T1000 (cell line): Measurements from ENCODE around the gene ABCA3.
A peak's percentile ranks its signal among the peaks of the same experiment; 100 is the strongest.
"Not testable (repeated sequence)": the region's sequence is repeated elsewhere in the genome, so short reads cannot be mapped to it uniquely, and the experiment has no call there.

Experiments used
- DNase-seq: peaks from one replicate; lab custom pipeline; 2025; ENCODE audit warnings: mixed read lengths; lab: John Stamatoyannopoulos, UW

ABCA3 gene

DNA sequence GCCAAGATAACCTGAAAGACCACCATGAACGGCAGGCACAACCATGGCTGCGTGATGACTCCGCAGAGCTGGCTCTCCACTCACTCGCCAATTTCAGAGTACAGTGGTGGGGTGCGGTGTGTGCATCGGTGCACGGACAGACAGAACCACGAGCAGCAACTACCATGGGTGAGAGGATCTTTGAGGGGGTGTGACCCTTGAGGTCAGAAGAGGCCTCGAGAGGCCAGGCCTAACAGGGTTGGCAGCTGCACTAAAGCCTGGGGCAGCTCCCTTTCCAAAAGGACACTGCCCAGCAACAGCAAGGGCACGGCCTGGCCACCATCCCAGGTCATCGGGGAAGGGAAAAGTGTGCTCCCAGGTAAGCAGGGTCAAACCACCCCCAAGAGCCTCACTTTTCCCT lies 87.2 kb downstream of the ABCA3 start:
- no peak for DNase-seq

DNA sequence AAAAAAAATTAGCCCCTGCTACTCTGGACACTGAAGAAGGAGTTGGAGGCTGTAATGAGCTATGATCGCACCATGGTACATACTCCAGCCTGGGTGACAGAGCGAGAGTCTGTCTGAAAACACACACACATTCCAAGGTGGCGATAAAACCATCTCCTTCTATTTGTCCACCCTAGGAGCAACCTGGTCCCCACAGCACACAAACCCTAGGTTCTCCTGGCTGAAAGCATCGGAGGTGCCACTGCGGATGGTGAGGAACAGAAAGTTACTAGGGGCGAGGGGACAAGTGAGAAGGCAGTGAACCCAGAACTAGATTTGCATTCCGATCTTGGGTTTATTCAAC lies 87.8 kb downstream of the ABCA3 start:
- no peak for DNase-seq

DNA sequence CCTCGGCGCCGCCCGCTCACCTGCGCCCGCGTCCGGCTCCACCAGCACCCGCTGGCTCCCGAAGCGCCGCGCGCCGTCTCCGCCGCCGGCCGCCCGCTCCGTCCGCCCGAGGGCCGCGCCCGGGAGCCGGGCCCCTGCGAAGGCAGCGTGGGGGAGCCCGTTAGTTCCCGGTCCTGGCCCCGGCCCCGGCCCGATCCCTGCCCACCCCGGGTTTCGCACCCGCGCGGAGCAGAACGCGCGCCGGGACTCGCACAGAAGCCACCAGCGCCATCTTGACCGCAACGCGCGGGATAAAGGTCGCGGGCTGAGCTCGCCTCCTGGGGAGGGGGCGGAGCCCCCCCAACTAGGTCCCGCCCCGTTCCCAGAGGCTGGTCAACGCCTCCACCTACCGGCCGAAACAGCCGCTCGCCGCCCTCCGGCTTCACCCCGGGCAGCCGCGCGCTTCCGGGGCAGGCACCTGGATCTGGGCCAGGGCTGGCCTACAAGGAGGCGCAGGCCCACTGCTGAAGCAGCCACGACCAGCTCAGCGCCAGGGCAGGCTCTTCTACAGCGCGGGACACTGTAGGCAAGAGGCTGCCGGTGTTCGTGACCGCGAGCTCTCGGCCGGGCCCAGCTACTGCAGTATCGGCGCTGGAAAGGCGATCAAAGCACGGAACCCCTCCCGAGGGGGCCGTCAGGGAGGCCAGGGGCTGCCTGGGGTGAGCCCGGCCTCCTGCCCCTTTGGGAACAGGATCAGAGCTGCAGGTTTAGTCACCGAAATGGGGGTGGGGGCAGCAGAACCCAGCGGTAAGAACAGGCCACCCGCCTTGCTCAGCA lies 89.0 kb downstream of the ABCA3 start, which contains the start of gene ECI1:
TSS of gene ECI1 (minus strand) at position 292 of the 816 bp plus-strand sequence. CDS start at position 271, 21 bp downstream.
- DNase-seq, result peak; percentile 96

DNA sequence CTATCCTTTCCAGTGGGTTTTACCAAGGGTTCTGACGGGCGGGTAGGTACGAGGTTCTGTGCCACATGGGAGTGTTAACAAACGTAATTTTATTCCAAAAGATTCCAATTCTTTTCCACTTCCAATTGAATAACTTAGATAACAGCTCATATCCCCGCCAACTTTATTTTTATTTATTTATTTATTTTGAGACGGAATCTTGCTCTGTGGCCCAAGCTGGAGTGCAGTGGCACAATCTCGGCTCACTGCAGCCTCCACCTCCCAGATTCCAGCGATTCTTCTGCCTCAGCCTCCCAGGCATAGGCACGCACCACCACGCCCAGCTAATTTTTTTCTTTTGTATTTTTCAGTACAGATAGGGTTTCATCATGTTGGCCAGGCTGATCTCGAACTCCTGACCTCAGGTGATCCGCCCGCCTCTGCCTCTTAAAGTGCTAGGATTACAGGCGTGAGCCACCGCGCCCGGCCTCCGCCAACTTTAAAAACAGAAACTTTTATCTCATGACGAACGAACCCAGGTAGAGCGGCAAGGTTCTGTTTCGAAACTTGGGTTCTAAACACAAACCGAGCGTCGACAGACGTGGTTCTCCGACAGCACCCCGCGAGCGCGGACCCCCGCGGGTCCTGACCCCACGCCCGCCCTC lies 89.8 kb downstream of the ABCA3 start:
- no peak for DNase-seq

DNA sequence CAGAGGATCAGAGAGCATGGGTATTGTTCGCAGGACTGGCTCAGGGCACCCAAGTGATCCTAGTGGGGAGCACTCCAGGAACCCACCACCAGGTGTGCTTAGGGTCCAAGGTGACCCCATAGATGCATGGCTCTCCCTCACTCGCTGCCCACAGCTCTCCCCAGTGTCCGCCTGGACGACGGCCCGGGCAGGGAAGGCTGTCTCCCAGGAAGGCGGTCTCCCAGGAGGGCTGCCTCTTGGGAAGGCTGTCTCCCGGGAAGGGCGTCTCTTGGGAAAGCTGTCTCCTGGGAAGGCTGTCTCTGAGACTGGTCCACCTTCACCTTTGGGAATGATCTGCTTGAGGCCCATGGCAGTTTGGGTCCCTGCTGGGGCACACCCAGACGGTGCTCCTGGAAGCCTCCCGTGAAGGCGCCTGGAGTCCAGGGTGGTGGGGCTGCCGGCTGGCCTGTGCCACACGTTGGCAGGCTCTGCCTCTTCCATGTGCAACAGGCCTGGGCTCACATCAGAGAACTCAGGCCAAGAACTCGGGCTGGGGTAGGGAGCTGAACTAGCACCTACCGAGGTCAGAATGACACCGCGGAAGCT lies 94.1 kb downstream of the ABCA3 start:
- DNase-seq, result no peak

DNA sequence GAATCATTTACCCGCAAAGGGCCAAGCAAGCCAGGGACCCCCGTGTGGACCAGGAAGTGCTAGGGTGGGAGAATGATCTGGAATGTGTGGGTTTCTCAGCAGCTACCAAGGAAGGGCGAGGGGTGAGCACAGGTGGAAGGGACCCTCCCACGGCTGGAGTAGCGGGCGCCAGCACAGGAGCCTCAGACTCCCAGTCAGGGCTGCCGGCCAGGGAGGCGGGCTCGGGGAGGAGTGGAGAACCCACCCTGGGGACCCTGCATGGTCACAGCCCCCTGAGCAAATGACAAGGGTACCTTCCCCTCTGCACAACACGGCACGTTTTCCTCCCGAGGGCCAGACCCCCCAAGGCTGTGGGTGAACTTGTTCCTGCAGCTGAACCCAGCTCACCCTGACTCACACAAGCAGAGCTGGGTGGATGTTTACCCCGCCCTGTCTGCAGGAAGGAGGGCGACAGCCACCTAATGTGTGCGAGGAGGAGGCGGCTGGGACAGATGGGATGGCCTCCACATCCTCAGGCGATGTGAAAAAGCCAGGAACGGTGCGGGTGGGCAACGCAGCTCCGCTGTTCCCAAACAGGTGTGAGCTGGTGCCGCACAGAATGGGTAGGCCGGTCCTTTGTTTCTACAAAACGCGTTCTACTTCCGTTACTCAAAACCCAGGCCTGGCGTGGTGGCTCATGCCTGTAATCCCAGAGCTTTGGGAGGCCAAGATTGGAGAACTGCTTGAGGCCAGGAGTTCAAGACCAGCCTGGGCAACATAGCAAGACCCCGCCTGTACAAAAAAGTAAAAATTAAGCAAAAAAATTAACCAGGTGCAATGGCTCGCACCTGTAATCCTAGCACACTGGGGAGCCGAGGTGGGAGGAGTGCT lies 95.4 kb downstream of the ABCA3 start:
- no peak for DNase-seq

DNA sequence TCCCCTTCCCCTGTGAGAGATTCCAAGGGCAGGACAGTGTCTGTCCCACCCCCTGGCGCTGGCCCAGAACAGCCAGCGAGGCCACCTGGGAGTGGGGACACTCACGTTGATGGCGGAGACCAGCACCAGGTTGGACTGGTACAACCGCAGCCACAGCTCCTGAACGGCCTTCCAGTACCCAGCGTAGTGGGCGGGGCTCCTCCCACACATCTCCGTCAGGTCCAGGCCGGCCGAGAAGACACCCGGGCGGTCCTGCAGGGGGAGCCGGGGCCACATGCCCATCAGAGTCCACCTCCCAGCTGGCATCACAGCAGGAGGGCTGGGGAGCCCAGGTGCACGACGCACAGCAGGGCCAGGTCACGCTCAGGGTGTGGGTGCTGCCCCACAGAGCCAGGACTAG lies 96.2 kb downstream of the ABCA3 start:
- no peak for DNase-seq

DNA sequence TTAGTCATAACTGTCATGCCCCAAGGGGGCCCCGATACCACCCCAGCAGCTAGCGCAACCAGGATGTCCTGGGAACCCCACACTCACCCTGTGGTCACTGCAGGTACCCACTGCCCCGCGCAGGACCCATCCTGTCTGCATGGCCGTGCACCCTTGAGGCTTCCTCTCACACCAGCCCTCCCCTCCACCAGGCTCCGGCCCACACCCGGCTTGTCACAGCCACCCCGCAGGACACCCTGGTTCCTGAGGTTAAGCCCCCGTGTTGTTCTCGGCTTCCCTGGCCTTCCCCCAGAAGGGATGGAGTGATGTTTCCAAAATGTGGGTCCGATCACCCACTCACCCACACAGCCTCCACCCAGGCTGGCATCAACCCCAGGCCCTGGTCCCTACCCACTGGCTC lies 96.7 kb downstream of the ABCA3 start:
- no peak for DNase-seq

DNA sequence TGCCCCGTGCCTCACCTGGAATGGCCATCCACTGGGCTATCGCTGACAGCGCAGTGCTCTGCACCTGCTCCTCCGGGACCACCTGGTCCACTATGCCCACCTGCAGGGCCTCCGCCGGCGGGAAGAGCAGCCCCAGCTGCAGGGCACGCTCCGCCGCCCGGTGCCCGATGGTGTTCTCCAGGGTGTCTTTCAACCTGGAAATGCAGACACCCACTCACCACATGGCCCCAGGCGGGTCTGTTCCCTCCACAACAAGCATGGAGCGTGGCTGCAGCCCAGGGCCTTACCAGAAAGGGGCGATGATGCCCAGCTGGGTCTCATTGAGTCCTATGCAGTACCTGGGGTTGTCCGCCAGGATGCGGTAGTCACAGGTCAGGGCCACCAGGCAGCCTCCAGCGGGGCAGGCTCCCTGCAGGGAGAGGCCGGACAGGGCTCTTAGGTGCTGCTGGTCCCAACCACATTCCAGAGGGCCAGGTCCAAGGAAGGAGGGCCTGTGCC lies 97.4 kb downstream of the ABCA3 start:
- no peak for DNase-seq

DNA sequence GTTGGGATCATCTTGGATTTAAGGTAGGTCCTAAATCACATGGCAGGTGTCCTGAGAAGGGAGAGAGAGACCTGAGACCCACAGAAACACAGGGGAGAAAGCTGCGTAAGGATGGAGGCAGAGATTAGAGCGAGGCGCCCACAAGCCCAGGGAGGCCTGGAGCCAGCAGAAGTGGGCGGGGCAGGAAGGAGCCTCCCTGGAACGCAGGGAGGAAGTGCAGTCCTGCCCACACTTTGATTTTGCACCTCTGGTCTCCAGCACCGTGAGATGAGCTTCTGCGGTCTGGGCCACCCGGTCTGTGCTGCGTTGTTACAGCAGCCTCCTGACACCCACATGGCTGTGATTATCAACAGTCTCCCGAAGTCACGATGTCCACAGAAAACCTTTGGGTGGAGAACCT lies 97.9 kb downstream of the ABCA3 start:
- DNase-seq, result no peak

DNA sequence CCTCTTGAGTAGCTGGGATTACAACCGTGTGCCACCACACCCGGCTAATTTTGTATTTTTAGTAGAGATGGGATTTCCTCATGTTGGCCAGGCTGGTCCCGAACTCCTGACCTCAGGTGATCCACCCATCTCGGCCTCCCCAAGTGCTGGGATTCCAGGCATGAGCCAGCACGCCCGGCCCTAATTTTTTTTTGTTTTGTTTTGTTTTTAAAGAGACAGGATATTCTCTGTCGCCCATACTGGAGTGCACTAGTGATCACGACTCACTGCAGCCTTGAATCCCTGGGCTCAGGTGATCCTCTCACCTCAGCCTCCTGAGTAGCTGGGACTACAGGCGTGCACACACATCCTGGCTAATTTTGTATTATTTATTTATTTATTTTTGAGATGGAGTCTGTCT lies 100.2 kb downstream of the ABCA3 start:
- DNase-seq, result not testable (repeated sequence)

DNA sequence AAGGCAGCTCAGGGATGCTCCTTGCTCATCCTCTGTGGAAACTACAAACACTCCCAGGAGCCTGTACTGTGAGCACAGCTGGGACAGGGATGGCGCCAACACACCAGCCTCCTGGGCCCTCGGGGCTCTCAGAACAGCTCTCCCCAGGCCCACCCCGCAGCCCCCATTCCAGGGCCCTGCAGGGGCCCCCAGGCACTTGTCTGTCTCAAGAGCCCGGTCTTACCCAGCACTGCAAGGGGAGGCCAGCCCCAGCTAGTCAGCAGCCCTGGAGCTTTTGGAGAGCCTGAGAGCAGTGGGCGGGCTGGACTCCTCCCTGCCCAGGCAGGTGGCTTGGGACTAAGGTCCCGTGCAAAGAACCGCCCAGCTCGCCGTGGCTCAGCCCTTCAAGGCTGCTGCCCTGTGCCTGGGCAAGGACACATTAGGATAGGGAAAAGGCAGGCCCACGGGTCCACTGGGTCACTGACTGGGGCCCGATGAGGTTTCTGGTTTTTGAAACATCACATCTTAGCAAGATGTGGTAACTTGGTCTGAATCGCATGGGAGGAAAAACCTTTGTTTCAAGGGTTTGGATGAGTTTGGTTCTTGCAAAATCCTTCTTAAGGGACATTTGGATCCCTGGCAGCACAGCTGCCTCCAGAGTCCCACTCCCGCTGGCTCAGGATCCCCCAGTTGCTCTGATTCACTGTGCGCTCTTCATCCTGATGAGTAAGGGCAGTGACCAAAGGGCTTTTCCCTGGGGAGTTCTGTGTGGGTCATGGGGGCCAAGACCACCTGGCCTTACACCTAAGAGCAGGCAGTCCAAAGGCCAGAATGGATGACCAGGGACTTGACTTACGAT lies 101.5 kb downstream of the ABCA3 start:
- DNase-seq, result no peak

DNA sequence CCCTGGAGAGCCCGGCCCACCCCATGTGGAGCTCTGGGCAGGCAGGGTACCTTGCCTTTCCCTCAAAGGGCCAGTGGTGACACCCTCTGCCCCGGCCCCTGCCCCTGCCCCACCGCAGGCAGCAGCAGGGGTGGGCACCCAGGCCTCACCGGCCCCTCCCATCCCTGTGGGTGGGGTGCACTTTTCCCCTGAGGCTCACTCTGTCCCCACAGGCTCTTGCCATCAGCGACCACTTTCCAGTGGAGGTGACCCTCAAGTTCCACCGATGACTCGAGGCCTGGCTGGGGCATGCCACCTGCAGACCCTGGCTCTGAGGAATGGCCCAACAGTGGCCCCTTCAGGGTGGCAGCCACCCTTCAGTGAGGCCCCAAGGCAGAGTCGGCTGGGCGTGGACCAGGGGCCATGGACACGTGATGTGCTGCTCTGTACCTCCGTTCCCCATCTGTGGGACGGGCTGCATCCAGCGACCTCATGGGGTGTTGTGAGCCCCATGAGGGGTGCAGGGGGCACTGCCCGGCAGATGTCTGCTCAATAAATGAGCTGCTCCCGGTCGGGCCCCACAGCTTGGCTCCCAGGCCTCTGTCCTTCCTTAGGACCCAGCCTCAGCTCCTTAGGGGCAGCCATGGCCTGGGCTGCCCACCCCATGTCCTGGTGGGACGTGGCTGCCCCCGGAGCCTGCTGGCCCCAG lies 102.2 kb downstream of the ABCA3 start:
- no peak for DNase-seq

DNA sequence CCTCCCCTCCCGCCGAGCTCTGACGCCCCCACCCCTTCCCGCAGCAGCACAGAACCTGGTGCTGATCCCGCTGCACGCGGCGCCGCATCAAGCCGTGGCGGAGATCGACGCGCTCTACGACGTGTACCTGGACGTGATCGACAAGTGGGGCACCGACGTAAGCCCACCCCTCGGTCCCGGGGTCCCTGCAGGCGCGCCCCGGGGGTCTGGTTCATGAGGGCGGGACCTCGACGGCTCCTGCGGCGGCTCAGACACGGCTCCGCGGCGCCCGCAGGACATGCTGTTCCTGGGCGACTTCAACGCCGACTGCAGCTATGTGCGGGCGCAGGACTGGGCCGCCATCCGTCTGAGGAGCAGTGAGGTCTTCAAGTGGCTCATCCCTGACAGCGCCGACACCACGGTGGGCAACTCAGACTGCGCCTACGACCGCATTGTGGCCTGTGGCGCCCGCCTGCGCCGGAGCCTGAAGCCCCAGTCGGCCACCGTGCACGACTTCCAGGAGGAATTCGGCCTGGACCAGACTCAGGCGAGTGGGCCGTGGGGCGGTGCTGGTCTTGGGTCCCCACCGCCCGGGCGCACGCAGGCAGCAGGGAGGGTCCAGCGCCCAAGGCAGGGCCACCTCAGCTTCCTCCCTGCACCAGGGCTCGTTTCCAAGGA lies 102.9 kb downstream of the ABCA3 start:
- DNase-seq, result no peak

DNA sequence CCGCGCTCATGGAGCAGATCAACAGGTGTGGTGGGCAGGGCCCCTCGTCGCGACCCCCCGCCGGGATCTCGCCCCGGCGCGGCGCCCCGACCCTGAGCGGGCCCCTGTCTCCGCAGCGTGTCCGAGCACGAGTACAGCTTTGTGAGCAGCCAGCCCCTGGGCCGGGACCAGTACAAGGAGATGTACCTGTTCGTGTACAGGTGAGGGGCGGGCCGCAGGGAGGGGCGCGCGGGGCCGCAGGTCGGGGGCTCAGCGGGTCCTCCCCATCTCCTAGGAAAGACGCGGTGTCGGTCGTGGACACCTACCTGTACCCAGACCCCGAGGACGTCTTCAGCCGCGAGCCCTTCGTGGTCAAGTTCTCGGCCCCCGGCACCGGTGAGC lies 103.4 kb downstream of the ABCA3 start:
- no peak for DNase-seq

DNA sequence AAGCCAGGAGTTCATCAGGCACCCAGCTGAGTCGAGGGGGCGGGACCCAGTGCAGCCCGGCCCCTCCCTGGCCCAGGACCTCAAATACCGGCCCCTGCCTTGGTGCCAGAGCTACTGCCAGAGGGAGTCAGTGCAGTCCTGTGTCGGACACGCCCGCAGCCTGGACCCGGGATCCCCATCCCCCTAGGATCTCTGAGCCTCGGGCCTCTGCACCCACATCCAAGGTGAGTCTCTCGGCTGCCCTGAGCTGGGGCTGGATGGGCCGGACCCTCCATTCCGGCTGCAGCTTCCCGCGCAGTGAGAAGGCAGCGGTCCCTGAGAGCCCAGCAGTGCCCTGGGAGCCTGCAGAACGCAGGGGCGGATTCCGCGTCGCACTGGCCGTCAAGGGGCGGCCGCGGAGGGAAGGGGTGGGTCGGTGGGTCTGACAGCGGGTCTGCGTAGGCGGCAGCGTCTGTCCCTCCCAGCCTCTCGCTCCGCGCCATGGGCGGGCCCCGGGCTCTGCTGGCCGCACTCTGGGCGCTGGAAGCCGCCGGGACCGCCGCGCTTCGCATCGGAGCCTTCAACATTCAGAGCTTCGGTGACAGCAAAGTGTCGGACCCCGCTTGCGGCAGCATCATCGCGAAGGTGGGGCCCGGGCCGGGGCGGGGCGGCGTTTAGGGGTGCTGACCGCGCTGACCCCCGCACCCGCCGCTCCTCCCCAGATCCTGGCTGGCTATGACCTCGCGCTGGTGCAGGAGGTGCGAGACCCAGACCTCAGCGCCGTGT lies 104.0 kb downstream of the ABCA3 start, which contains the start of gene DNASE1L2:
TSS of gene DNASE1L2 (plus strand) at position 108 of the 765 bp plus-strand sequence. CDS start at position 481, 373 bp downstream.
- DNase-seq, result no peak

DNA sequence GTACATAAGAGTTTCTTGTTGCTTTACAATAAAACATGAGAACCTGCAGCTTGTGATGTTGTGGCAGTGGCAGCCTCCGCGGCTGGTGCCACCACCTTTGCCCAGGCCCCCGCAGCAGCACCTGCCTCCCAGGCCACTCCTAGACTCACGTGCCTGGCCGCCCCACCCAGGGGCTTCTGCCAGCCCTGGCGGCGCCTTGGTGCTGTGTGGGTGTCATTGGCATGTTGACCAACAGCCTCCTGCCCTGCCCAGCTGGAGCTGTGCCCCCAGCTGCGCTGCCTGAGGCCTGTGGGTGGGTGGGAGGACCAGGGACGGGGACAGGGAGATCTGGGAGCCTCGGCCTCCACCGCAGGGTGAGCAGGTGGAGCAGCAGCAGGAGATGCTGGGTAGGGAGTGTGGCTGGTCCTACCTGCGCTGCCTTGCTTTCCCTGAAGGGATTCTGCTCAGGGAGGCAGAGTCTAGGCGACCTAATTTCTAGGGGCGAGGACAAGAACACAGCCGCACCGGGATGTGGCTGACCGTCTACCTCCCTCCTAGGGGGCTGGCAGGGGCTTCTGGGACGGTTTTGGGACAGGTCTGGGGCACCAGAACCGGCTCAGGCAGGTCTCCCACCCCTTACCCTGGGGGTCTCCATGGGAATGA lies 104.7 kb downstream of the ABCA3 start:
- DNase-seq, result no peak

DNA sequence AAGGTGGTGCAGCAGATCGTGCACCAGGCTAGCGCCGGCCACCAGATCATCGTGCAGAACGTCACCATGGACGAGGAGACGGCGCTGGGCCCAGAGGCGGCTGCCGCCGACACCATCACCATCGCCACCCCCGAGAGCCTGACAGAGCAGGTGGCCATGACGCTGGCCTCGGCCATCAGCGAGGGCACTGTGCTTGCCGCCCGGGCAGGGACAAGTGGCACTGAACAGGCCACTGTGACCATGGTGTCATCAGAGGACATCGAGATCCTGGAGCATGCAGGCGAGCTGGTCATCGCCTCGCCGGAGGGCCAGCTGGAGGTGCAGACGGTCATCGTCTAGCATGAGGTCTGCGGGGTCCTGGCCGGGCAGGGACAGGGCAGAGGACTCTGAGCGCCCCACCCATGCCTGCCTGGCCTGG lies 105.3 kb downstream of the ABCA3 start:
- no peak for DNase-seq

DNA sequence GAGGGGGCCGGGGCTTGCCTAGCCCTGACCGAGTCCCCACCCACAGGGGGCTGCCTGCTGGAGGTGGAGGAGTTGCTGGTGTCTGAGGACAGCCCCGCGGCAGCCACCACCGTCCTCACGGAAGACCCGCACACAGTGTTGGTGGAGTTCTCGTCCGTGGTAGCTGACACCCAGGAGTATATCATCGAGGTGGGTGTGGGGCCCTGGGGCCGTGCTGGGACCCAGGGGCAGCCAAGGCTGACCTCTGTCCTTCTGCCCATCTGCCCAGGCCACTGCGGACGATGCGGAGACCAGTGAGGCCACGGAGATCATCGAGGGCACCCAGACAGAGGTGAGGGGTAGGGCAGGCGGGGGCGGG lies 105.7 kb downstream of the ABCA3 start:
- no peak for DNase-seq
